Urothelium cell line (cell line): ENCODE measurements around the gene TMC5.

ENCODE experiments used
- DNase-seq: peaks from one replicate; pipeline ENCODE4 v3.0.0; 2011; ENCODE audit warnings: low spot score, mixed read lengths
- FAIRE-seq: peaks from 2 replicates; lab custom pipeline; 2011; peaks lifted over from hg19 to GRCh38; lab: Jason Lieb, UNC

The TMC5 gene

DNA sequence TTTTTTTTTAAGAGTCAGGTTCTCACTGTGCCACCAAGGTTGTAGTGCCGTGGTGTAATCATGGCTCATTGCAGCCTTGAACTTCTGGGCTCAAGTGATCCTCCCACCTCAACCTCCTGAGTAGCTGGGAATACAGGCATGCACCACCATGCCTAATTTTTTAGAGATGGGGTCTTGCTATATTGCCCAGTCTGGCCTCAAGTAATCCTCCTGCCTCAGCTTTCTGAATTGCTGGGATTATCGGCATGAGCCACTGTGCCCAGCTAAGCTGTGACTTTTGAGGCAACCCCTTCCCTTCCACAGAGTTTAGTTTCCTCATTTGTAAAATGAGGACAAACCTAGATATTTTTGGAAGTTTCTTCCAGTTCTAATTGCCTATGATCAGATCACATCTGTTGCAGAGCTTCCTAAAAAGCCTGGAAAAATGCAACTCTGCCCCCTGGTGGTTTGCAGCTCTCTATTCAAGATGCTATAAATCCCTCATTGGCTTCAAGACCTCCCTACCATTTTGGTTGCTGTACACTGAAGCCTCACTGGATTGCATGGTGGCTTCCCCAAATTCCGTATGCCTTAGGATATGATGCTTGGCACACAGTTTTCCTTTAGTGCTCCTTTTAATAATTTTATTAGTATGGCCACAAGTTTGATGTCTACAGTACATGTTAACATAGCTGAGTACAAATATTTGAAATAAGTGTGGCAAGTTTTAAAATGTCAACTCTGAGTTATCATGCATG lies 84.9 kb downstream of the TMC5 start:
- DNase-seq (peak; percentile 49), FAIRE-seq (no peak)

DNA sequence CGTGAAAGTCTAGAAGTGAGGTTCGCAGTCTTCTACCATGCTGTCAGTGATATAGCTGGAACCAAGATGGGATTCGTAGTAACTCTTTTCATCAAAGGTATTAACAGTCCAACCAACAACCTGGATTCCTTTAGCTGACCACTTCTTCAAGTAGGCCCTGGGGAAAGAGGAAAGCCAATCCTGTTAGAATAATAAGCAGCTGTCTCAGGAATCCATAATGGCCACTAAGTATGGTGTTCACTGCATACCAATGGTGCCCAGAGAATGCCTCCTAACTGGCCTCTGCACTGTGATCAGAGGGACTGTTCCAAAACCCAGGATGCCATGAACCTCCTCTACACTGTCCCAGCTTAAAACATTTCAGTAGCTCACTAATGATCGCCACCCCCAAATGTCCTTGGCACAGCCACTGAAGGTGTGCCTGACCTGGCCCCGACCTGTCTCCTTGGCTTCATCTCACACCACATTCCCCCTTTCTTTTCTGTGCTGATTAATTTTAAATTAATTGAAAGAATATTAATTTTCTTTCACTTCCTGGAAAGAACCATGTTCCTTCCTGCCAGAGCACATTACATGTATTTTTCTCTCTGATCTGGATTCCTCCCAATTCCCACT lies 85.9 kb downstream of the TMC5 start:
- no peak for DNase-seq
- no peak for FAIRE-seq

DNA sequence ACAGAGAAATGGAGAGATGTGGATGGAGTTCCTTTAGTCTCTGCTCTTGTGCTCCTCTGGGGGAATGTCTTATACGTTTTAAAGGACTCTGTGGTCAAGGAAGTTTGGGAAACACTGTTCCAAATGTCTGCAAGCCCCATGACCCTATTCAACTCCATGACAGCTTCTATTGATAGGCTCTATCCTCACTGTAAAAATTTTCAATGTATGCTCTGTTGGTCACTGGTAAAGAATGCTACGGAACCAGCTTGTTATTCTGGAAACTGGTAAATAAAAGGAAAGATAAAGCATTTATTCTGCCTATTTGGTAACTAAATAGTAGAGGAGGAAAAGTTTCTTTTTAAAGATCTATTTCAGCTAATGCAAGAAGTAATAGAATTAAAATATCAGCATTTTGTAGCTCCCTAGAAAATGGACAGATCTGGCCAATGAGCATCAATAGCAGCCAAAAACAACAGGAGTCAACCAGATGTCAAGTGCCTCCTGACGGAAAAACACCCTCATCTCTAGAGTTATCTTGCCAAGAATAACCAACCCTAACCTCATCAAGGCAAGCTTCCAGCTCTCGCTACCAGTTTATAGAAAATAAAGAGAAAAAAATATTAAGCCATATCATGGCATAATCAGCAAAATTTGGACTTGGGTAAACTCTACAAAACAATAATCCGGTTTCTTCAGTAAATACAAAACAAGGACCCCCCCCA lies 88.1 kb downstream of the TMC5 start:
- DNase-seq (no peak), FAIRE-seq (no peak)

DNA sequence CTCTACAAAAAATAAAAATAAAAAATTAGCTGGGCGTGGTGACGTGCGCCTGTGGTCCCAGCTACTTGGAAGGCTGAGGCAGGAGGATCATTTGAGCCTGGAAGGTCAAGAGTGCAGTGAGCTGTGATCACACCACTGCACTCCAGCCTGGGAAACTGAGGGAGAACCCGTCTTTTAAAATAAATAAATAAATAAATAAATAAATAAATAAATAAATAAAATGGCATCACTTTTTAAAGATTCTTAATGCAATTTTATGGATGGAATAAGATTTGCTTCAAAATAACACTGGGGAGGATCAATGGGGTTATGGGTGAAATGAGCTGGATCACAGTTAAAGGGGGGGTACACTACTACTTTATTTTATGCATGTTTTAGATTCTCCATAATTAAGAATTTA lies 89.3 kb downstream of the TMC5 start:
- DNase-seq: no peak
- FAIRE-seq: no peak

DNA sequence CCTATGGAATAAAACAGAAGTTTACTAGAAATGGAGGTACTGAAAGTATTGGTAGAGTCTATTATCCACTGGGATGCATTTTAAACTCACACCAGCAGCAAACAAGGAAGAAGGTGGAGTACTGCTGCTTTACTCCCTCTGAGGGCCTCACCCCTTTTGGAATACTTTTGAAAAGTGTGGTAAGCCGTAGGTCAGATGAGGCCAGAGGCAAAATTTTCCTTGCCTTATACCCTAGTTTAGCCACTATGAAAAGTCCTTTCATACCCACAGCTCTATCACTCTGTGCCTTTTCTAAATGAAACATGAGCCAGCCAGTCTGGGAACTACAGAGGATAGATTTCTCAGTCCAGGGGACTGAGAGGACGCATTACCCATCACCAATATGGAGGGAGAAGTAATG lies 90.2 kb downstream of the TMC5 start:
- FAIRE-seq (no peak), DNase-seq (no peak)

DNA sequence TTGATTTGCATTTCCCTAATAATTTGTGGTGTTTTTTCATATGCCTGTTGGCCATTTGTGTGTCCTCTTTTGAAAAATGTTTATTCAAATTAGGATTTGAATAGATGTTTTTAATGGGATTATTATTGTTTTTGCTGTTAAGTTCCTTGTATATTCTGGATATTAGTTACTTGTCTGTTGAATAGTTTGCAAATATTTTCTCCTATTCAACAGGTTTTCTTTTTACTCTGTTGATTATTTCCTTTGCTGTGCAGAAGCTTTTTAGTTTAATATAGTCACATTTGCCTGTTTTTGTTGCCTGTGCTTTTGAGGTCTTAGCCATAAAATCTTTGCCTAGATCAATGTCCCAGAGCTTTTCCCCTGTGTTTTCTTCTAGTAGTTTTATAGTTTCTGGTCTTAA lies 94.6 kb downstream of the TMC5 start:
- no peak for FAIRE-seq

DNA sequence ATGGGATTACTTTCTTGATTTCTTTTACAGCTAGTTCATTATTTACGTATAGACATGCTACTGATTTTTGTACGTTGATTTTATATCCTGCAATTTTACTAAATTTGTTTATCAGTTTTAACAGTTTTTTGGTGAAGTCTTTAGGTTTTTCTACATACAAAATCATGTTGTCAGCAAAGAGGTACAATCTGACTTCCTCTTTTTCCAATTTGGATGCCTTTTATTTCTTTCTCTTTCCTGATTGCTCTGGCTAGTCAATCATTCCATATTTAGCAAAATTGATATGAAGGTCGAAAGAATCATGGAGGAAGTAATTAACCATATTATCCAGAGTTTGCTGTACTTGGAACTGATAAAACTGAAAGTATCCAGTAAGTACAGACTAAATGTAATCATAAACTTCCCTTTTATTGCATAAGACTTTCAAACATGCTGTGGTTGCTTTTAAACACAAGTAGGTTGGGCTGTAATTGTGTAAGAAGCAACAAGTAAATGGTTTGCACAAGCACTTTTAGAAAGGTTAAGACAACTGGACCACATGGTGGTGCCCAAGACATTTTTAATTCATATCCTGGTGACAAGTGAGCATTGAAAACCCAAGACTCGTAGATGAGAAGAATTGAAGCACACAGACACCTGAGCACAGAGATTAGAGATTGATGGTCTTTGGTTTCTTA lies 95.8 kb downstream of the TMC5 start:
- FAIRE-seq (no peak), DNase-seq (no peak)

More for the DNA sequence above, 94.6 kb downstream of the TMC5 start:
- no peak for DNase-seq

DNA sequence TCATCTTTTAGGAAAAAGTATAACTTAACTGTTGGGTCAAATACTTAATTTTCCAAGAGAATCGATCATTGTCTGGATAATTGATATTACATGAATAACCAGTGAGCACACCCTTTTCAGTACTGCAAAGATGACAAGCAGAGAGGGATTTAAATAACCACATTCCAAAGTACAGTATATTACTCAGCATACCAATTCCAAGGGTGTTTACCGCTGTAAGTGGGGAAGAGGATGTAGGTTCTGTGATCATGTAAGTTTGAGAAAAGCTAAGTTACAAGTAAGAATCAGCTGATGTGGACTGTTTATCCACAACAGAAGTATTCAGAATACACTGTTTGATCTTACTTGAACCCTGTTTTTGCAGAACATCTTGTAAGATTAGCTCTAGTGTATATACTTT lies 98.1 kb downstream of the TMC5 start:
- no peak for FAIRE-seq
- no peak for DNase-seq

DNA sequence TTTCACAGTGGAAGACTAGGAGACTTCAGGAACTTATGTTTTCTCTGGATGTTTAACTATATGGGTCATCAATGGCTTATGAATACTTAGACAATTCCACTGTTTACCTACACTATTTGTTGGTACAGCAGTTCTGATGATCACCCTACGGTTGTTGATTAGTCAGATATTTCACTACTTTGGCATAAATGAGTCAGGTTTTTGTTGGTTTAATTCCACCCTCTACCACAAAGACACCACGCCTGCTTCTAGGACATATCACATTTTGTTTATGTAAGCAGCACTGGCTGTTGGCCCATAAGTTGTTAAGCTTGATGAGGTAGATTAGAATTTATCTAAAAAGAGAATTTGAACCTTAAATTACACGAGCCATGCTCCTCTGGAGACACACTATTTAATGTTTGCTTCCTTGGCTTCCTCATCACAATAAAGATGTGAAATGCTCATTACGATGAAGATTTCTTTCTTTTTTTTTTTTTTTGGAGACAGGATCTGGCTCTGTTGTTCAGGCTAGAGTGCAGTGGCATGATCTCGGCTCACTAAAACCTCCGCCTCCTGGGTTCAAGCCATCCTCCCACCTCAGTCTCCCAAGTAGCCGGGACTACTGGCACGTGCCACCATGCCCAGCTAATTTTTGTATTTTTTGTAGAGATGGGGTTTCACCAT lies 99.9 kb downstream of the TMC5 start:
- no peak for DNase-seq
- no peak for FAIRE-seq

DNA sequence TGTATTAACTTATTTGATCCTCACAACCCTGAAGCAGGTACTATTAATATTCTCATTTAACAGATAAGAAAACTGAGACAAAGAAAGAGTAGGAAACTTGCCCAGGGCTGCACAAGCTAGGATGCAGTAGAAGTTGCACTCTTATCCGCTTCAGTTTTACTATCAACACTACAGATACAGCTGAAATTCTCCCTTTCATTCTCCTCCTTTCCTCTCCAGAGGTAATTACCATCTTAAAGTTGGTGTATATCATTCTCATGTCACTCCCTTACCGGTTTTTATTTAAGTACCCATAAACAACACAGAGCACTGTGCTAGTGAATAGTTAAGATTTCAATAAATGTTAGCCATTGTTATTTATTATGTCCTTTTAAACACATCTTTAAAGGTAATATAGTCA lies 100.7 kb downstream of the TMC5 start:
- no peak for DNase-seq
- FAIRE-seq: no peak

DNA sequence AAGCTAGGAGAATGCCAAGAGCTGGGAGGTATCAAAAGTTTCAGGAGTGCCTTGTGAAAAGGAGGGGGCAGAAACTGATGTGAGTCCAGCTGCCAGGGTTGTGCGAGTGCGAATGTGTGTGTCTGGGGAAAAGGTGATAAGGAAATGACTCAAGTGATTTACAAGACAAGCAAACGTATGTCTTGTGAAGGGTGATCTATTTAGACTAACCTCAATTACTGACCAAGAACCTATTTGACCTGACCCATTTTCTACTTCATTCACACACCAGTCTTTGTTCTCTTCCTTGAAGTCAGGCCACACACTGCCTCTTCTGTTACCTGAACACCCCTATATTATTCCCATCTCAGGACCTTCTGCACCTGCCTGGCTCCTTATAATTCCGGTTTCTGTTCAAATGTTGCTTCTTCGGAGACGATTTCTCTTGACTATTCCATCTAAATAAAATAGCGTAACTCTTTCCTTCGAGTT lies 103.2 kb downstream of the TMC5 start:
- FAIRE-seq: no peak
- DNase-seq: no peak

DNA sequence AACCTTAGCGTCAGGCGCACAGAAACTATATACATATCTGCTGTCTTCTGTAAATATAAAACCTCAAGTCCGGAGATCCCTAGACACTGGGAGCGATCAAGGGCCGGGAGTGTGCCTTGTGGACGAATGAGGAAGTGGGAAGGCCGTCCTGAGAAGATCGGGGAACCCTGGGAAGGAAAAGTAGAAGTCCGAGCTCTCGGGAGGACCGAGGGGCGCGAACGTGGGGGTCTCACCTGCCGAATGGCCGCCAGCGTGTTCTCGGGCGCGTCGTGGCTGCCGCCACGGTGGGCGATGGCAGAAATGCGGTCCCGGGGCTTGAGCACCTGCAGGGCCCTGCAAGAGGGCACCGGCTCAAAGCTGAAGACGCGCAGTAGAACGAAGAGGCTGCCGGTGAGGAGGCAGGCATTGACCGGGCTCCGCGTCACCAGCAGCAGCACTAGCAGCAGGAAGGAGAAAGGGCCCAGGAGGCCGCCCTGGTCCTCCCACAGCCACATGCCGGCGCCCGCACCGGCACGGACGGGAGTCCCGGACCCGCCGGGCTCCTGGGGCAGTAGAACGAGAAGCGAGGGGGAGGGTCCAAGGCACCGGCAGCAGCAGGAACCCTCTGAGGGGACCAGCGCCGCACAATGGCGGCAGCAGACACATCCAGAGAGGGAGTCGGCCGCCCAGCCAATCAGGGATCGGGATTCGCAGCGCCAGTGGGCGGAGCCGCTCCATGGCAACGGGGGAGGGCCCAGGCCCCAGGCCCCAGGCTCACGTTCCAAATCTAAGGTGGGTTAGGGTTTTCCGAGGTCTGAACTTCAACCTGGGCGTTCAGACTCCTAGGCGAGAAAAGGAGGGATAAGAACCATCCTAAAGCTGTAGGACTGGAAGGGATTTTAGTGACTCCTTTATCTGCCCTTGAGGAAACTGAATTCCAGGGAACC lies 104.1 kb downstream of the TMC5 start, which contains the start of gene GDE1:
Gene GDE1, minus strand, starts transcription at position 628 of the 926 bp plus-strand sequence. Its CDS starts 134 bp downstream, at position 494.
- FAIRE-seq (no peak), DNase-seq (peak; percentile 94)

DNA sequence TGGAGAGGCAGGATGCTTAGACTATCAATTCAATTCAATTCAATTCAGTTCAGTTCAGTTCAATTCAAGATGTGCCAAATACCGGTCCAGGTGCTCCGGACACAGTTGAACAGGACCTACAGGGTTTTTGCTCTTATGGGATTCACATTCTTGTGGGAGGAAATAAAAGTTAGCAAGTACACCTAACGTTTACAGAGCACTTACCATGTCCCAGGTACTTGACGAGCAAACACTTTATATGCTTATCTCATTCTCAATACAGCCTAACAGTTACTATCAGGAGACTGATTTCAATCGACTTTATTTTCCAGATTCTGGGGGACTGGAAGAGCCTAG lies 104.7 kb downstream of the TMC5 start:
- FAIRE-seq: no peak
- no peak for DNase-seq

DNA sequence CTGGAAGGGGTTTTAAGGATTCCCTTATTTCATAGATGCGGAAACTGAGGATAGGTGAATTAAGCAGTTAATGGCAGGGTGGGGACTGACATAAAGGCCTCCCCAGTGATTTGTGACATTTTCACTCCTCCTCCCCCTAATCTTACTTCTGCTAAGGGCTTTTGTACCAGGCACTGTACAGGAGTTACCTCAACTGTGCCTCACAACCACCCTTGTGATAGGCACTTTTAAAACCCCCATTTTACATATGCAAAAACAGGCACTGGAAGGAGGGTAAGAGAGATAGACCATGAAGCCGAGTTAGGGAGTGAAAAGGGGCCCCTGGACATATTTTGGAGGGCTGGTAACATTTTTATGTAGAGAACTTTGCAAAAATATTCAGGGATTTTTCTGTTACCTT lies 105.1 kb downstream of the TMC5 start:
- no peak for FAIRE-seq

DNA sequence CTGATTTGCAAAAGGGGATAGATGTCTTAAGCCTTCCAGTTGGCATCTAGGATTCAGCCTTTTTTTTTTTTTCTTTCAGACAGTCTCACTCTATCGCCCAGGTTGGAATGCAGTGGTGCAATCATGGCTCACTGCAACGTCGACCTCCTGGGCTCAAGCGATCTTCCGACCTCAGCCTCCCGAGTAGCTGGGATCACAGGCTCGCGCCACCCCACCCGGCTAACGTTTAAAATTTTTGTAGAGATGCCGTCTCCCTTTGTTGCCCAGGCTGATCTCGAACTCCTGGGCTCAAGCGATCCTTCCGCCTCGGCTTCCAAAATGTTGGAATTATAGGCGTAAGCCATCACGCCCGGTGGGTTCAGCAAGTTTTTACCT lies 105.5 kb downstream of the TMC5 start:
- FAIRE-seq: no peak
- no peak for DNase-seq

More for the DNA sequence above, 105.1 kb downstream of the TMC5 start:
- DNase-seq: no peak

DNA sequence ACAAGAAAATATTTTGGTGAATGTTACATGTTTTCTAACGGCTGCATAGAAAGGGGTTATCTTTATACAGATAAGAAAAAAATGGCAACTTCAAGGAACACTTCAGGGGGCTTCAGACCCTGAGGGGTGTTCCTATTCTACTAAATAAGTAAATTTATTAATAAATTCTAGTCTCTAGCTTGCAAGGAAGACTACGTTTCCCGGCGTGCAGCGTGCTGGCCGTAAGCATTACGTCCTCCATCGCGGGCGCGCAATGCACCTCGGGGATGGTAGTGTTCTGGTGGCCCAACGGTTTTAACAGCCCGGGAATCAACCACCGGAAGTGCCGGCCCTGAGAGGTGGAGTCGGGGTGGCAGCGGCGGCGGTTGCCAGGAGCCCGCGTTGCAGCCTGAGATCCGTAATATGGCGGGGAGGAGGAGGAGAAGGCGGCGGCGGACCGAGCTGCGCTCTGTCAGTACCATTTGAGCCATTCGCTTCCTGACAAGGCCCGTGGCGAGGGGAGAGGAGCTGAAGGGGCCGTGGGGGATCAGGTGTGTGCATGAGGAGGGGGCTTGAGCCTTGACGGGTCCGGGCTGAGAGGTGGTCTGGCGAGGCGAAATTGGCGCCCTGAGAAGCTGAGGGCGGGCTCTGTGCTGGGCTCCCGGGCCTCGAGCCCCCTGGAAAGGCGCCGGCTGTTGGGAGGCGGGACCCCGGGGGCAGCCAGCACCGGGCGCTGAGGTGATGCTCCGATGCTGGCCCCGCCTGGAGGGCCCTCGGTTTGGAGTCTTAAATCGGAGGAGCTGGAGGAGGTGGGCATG lies 106.1 kb downstream of the TMC5 start, which contains the start of gene CCP110:
Gene CCP110, plus strand, starts transcription at position 384 of the 797 bp plus-strand sequence. CDS start 3,940 bp downstream, outside the sequence.
- DNase-seq (peak; percentile 92), FAIRE-seq (no peak)

DNA sequence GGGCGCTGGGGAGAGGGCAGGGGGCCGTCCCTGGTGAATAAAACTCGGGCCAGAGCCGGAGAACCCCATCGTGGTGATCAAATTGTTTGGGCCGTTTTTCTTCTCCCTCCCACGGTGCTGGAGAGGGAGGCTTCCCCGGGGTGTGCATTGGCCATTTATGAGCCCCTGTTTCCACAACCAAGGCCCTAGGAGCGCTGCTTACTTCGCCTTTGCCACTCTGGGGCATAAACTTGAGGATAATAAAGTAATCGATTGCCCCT lies 106.6 kb downstream of the TMC5 start:
- DNase-seq: no peak

DNA sequence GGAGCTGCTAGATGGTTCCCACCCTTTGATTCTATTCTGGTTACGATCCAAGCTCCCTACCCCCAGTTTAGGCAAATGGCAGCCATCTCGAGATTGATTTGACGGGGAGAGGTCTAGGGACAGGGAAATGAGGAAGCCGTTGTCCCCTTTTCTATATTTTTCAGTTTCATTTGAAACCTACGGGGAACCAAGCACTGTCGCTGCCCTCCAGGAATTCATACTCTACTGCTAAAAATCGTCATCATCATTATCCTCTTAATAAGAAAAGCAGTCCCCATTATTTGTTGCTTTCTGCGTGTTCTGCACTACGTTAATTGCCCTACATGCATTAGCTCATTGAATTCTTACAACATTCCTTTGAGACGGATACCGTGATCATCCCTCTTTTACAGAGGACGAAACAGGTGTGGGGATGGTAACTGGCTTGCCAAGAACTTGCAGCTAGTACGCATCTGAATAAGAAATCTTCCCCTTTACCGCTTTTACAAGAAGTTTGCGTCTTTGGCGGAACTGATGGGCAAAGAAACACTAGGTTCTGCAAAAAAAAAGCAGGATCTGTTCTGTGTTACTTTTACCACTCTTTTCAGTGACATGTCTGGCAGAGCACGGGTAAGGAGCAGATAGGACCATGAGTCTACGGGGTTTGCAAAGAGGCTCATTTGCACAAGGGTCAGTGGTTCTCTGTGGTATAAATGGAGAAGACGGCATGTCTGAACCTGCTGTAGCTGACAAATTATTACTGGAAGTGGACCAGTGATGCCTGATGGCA lies 107.1 kb downstream of the TMC5 start:
- no peak for FAIRE-seq
- no peak for DNase-seq

More for the DNA sequence above, 106.6 kb downstream of the TMC5 start:
- FAIRE-seq: no peak
